Measurements from ENCODE around the gene TPT1.

- TF ChIP-seq POLR2A (IDR thresholded peaks at IDR 0.05; ENCODE audit: low read depth, low read length) (no peak), TAF1 (IDR thresholded peaks at IDR 0.05; ENCODE audit: low read depth, low read length) (no peak), POLR2AphosphoS5 (IDR thresholded peaks at IDR 0.05; ENCODE audit: low read depth, low read length) (no peak)
Measured at GRCh38 chr13:45374917-45375316, 33.9 kb upstream of the TPT1 start.
